Measurements from ENCODE around the gene MYO19. TPM values are rescaled to one million over a fixed set of nuclear protein-coding genes. Genes with fewer than 3 reads are reported as not detected.
"Not testable (repeated sequence)": the region's sequence is repeated elsewhere in the genome, so short reads cannot be mapped to it uniquely, and the experiment has no call there.

Gene MYO19
- total RNA-seq, 1 donor from 2014 or later: 59.9 TPM

DNA sequence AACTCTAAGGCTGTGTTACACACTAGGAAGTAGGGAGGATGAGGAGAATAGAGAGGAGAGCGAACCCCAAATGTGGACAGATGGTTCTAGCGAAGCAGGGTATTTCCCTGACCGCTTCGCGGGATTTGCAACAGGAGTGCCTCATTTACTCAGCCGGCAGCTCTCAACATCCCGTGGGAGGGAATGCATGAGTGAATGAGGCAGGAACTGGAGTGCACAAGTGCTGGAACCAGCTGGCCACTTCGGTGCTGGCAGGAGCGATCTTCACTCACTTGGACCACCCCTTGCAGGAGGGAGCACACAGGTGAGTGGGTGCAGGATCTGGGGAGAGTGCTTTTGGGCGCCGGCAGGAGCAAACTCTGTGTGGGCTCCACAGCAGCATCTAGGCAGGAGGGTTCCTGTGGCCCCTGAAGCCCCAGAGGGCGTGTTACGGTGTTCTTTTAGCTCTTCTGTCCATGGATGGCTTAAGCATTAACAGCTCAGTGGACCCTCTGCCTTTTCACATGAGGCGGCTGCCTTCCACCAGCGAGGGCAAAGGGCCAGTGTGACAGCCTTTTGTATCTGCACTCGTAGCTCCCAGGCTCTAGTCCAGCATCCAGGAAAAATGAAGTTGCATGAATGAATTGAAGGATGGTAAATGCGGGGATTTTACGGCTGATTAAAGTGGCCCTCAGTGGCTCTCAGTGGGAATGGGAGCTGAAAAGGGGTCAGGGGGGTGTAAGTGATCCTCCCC is 65.6 kb downstream of the MYO19 start:
- DNase-seq (ENCODE audit: low read depth, low spot score): no peak

- DNase-seq (ENCODE audit: low read depth, low spot score): no peak
These were observed 69.9 kb downstream of the MYO19 start for GRCh38 chr17:36464765-36465088.

DNA sequence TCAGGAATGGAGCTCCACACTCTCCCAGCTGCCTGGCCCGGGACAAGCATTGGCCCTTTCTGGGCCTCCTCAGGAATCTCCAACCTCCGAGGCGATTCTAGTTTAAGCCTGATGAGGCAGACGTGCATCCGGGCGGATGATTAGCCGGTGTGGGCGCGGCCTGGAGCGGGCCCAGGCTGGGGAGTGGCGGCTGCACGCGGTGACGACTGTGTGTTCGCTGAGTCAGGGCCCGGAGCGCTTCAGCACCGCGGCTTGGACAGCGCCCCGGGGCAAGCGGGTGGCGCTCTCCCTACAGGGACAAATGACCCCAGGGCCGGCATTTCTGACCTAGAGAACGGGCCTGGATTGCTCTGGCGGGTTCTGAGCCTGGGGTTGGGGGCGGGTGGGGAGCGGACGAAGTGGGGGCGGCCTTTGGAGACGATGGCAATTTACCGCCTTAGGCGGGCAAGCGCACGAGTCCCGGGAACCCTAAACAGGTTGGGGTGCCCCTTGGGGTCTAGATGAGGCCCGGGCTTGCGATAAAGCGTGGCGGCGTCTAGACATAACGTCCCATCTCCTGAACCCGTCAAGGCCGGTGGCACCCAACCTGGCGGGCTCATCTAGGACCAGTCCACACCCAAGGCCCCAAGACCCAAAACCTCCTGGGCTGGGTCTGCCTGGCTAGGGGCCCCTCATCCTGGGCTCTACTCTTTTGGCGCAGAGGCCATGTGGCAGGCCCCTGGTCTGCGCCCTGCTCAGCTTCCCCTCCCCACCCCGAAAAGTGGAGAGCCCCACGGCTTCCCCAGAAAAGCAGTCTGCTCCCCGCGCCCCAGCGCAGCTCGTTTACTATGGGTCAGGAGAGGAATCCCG is 70.5 kb downstream of the MYO19 start:
- no peak for DNase-seq (ENCODE audit: low read depth, low spot score)

- DNase-seq (ENCODE audit: low read depth, low spot score): no peak
These were observed 73.1 kb downstream of the MYO19 start for GRCh38 chr17:36461330-36462110.

GRCh38 chr17:36460265-36460937 is 74.3 kb downstream of the MYO19 start:
- no peak for DNase-seq (ENCODE audit: low read depth, low spot score)

DNA sequence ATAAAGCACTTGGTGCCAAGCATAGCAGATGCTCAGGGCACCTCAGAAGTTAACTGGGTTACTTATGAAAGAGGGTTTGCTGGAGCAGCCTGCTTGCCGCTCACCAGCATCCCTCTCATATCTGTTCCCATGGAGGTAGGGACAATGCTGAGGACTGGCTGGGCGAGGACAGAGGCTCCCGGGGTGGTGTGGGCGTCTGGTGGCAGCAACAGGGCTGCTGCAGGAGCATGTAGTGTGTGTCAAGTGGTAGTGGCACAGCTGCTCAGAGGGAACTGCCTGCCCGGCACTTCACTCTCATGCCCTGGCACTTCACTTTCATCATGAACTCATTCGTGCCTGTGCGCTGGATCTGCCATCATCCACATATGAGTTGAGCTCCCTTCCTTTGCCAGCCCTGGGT is 75.1 kb downstream of the MYO19 start:
- DNase-seq (ENCODE audit: low read depth, low spot score): no peak

- DNase-seq (ENCODE audit: low read depth, low spot score): no peak
These were observed 75.6 kb downstream of the MYO19 start for GRCh38 chr17:36459045-36459444.

GRCh38 chr17:36457701-36458100 is 77.0 kb downstream of the MYO19 start:
- DNase-seq (ENCODE audit: low read depth, low spot score): not testable (repeated sequence)

GRCh38 chr17:36452888-36453287 is 81.8 kb downstream of the MYO19 start:
- not testable (repeated sequence) for DNase-seq (ENCODE audit: low read depth, low spot score)

DNA sequence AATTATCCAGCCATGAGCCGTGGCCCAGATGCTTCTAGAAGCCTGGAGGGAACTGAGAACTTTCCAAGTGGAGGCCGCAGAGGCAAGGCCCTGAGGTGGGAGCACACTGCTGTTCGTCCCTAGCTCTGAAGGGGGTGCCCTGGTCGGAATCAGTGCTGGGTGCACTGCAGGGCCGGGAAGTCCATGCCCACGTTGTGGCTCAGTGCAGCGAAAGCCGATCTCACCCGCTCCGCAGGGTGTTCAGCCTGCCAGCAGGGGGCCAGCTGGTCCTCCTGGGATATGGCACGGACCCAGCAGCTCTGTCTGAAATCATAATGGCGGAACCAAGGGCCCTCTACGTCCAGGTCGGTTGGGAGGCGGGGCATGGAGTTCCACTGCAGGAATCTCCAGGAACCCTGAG is 84.7 kb downstream of the MYO19 start:
- not testable (repeated sequence) for DNase-seq (ENCODE audit: low read depth, low spot score)

Other genes starting within 250 kb of the MYO19 start
- gene TBC1D3G, start 211.0 kb downstream of the MYO19 start, total RNA-seq: not detected in 2 replicates
- gene TBC1D3H, start 146.4 kb downstream of the MYO19 start, total RNA-seq: not detected in 2 replicates
- gene ZNHIT3, start 48.2 kb downstream of the MYO19 start, total RNA-seq: 20.8 and 30.7 TPM in 2 replicates
- gene PIGW, start 119 bp upstream of the MYO19 start, total RNA-seq: 12.1 and 12.7 TPM in 2 replicates
- 46.9 and 55.7 TPM in 2 replicates for gene GGNBP2, start 10.1 kb upstream of the MYO19 start, total RNA-seq
- 8.2 and 10.0 TPM in 2 replicates for gene DHRS11, start 57.0 kb upstream of the MYO19 start, total RNA-seq
- 3.6 and 7.3 TPM in 2 replicates for gene MRM1, start 66.7 kb upstream of the MYO19 start, total RNA-seq